Activated B cell treated with CpG ODN at 0.5 μM for 24 hours (primary cell): ENCODE measurements around the gene PRKCE. TPM values are rescaled to one million over a fixed set of nuclear protein-coding genes. Genes with fewer than 3 reads are reported as not detected.

Experiments
- ATAC-seq: fragments of 200-7000 bp; cut with Tn5 transposase; one replicate; pipeline ENCODE4 v1.10.0; 2021; ENCODE audit warnings: low read depth, mild to moderate bottlenecking, moderate library complexity
- CTCF ChIA-PET: fragments of 350-600 bp; sonication (Branson Sonifier 250); formaldehyde crosslinking; loops from one replicate; lab custom pipeline; 2021; ENCODE audit warnings: antibody characterized with exemption; lab: Charles Lee
- POLR2A ChIA-PET: fragments of 350-600 bp; sonication (Branson Sonifier 250); formaldehyde crosslinking; loops from one replicate; lab custom pipeline; 2021; ENCODE audit warnings: antibody characterized with exemption; lab: Charles Lee
- DNase-seq: peaks from one replicate; pipeline ENCODE4 v3.0.0; 2022
- H3K27ac Mint-ChIP-seq: one replicate; pipeline ENCODE4 v1.8.0; 2020; ENCODE audit warnings: mixed read lengths
- H3K27me3 Mint-ChIP-seq: one replicate; pipeline ENCODE4 v1.8.0; 2021; ENCODE audit warnings: mixed read lengths
- H3K36me3 Mint-ChIP-seq: one replicate; pipeline ENCODE4 v1.8.0; 2021; ENCODE audit warnings: low read depth, mixed read lengths
- H3K4me1 Mint-ChIP-seq: one replicate; pipeline ENCODE4 v1.8.0; 2021; ENCODE audit warnings: mixed read lengths
- H3K4me3 Mint-ChIP-seq: one replicate; pipeline ENCODE4 v1.8.0; 2020; ENCODE audit warnings: mild to moderate bottlenecking, mixed read lengths
- H3K9me3 Mint-ChIP-seq: one replicate; pipeline ENCODE4 v1.8.0; 2020; ENCODE audit warnings: mixed read lengths
- CTCF ChIP-seq: fragments of 200-600 bp; IDR thresholded peaks from one replicate; pipeline ENCODE4 v1.8.0; 2022; ENCODE audit warnings: antibody characterized with exemption, mild to moderate bottlenecking
- intact Hi-C: fragments of 100-400 bp; cut with micrococcal nuclease; formaldehyde crosslinking; loops from one replicate; pipeline ENCODE4 v1.15.1; 2024
- total RNA-seq: library from RNA; stranded (reverse); gene quantifications from 2 replicates; pipeline ENCODE4 v1.2.3, GENCODE V29; 2022

The PRKCE gene
- total RNA-seq, 1 donor from 2014 or later, result 53.8 TPM

- POLR2A ChIA-PET, result no interaction called here
- CTCF ChIA-PET, result interaction anchor here (0.8 to 1.3 kb wide), 2 partner anchors 20 to 448 kb away, joined by 3 read pairs; no protein-coding TSS in a partner anchor
- no peak for DNase-seq
- H3K4me3 Mint-ChIP-seq, result no peak overlapping the region
- no peaks in the 10 kb centered on the region for H3K9me3 Mint-ChIP-seq
- no peaks in the 10 kb centered on the region for H3K4me1 Mint-ChIP-seq
- peaks cover 83% of the 10 kb centered on the region for H3K36me3 Mint-ChIP-seq
- intact Hi-C loops, result loop anchor here (5.0 kb wide), 3 partner anchors 354 to 1309 kb away; no protein-coding TSS in a partner anchor
- no peaks in the 10 kb centered on the region for H3K27me3 Mint-ChIP-seq
- no peak overlapping the region for H3K27ac Mint-ChIP-seq
- no peak for ATAC-seq
- no peak for TF ChIP-seq CTCF
Measured at GRCh38 chr2:46013726-46014125, 362.3 kb downstream of the PRKCE start.

- H3K9me3 Mint-ChIP-seq, result no peaks in the 10 kb centered on the region
- ChIA-PET CTCF (interaction anchor here (1.3 kb wide), 1 partner anchor 447 kb away, joined by 3 read pairs; no protein-coding TSS in a partner anchor), POLR2A (no interaction called here)
- peaks cover 86% of the 10 kb centered on the region for H3K36me3 Mint-ChIP-seq
- TF ChIP-seq CTCF, result no peak
- intact Hi-C loops, result loop anchor here (5.0 kb wide), 3 partner anchors 352 to 1307 kb away; no protein-coding TSS in a partner anchor
- ATAC-seq (no peak), DNase-seq (no peak)
- H3K4me1 Mint-ChIP-seq, result no peaks in the 10 kb centered on the region
- no peaks in the 10 kb centered on the region for H3K27me3 Mint-ChIP-seq
- no peak overlapping the region for H3K27ac Mint-ChIP-seq
- H3K4me3 Mint-ChIP-seq, result no peak overlapping the region
Measured at GRCh38 chr2:46014911-46015654, 363.6 kb downstream of the PRKCE start.

GRCh38 chr2:46015671-46016070, 364.2 kb downstream of the PRKCE start:
- H3K27ac Mint-ChIP-seq, result no peak overlapping the region
- DNase-seq (no peak), ATAC-seq (no peak)
- no peak for TF ChIP-seq CTCF
- peaks cover 86% of the 10 kb centered on the region for H3K36me3 Mint-ChIP-seq
- ChIA-PET CTCF (no interaction called here), POLR2A (no interaction called here)
- intact Hi-C loops, result no loop called here
- H3K4me1 Mint-ChIP-seq, result no peaks in the 10 kb centered on the region
- no peaks in the 10 kb centered on the region for H3K9me3 Mint-ChIP-seq
- H3K27me3 Mint-ChIP-seq, result no peaks in the 10 kb centered on the region
- no peak overlapping the region for H3K4me3 Mint-ChIP-seq

GRCh38 chr2:46016091-46016490, 364.6 kb downstream of the PRKCE start:
- no peak for TF ChIP-seq CTCF
- H3K36me3 Mint-ChIP-seq, result peaks cover 86% of the 10 kb centered on the region
- POLR2A ChIA-PET, result no interaction called here

GRCh38 chr2:46018773-46019591, 367.5 kb downstream of the PRKCE start:
- H3K27ac Mint-ChIP-seq, result no peak overlapping the region
- H3K4me3 Mint-ChIP-seq, result no peak overlapping the region
- H3K4me1 Mint-ChIP-seq, result no peaks in the 10 kb centered on the region

More at GRCh38 chr2:46016091-46016490, 364.6 kb downstream of the PRKCE start:
- no peaks in the 10 kb centered on the region for H3K9me3 Mint-ChIP-seq
- ATAC-seq (no peak), DNase-seq (no peak)
- no peaks in the 10 kb centered on the region for H3K4me1 Mint-ChIP-seq
- CTCF ChIA-PET, result no interaction called here
- intact Hi-C loops, result no loop called here
- no peaks in the 10 kb centered on the region for H3K27me3 Mint-ChIP-seq
- H3K27ac Mint-ChIP-seq, result no peak overlapping the region
- no peak overlapping the region for H3K4me3 Mint-ChIP-seq

More at GRCh38 chr2:46018773-46019591, 367.5 kb downstream of the PRKCE start:
- no peaks in the 10 kb centered on the region for H3K9me3 Mint-ChIP-seq
- CTCF ChIA-PET, result interaction anchor here (0.7 kb wide), 1 partner anchor 9 kb away, joined by 3 read pairs; no protein-coding TSS in a partner anchor
- peaks cover 74% of the 10 kb centered on the region for H3K36me3 Mint-ChIP-seq
- POLR2A ChIA-PET, result no interaction called here
- intact Hi-C loops, result no loop called here
- no peaks in the 10 kb centered on the region for H3K27me3 Mint-ChIP-seq
- ATAC-seq, result no peak
- TF ChIP-seq CTCF, result no peak
- no peak for DNase-seq
